Activated CD8-positive, alpha-beta T cell treated with anti-CD3 and anti-CD28 coated beads for 36 hours (primary cell): ENCODE results near the gene GBP1. TPM values are rescaled to one million over a fixed set of nuclear protein-coding genes. Genes with fewer than 3 reads are reported as not detected.
"Not testable (repeated sequence)": the region's sequence is repeated elsewhere in the genome, so short reads cannot be mapped to it uniquely, and the experiment has no call there.

Source experiments
- ATAC-seq: fragments of 200-7000 bp; cut with Tn5 transposase; one replicate; pipeline ENCODE4 v1.10.0; 2021; ENCODE audit warnings: mild to moderate bottlenecking, moderate library complexity
- CTCF ChIA-PET: fragments of 350-600 bp; sonication (Branson Sonifier 250); formaldehyde crosslinking; loops from one replicate; lab custom pipeline; 2021; ENCODE audit warnings: antibody characterized with exemption; lab: Charles Lee
- POLR2A ChIA-PET: fragments of 350-600 bp; sonication (Branson Sonifier 250); formaldehyde crosslinking; loops from one replicate; lab custom pipeline; 2021; ENCODE audit warnings: antibody characterized with exemption; lab: Charles Lee
- DNase-seq: peaks from one replicate; pipeline ENCODE4 v3.0.0-alpha.2; 2020
- H3K27ac Mint-ChIP-seq: one replicate; pipeline ENCODE4 v1.8.0; 2021; ENCODE audit warnings: mild to moderate bottlenecking, mixed read lengths
- H3K27me3 Mint-ChIP-seq: one replicate; pipeline ENCODE4 v1.8.0; 2021; ENCODE audit warnings: mixed read lengths
- H3K36me3 Mint-ChIP-seq: one replicate; pipeline ENCODE4 v1.8.0; 2021; ENCODE audit warnings: low read depth, mixed read lengths
- H3K4me1 Mint-ChIP-seq: one replicate; pipeline ENCODE4 v1.8.0; 2021; ENCODE audit warnings: low read depth, mixed read lengths
- H3K4me3 Mint-ChIP-seq: one replicate; pipeline ENCODE4 v1.8.0; 2021; ENCODE audit warnings: mild to moderate bottlenecking, moderate library complexity, mixed read lengths
- H3K9me3 Mint-ChIP-seq: one replicate; pipeline ENCODE4 v1.8.0; 2021; ENCODE audit warnings: mixed read lengths
- intact Hi-C: fragments of 100-400 bp; cut with micrococcal nuclease; formaldehyde crosslinking; loops from one replicate; pipeline ENCODE4 v1.10.0; 2022
- total RNA-seq, 2 experiments: library from RNA; stranded (reverse); gene quantifications; one replicate each; pipeline ENCODE4 v1.2.3, GENCODE V29; 2021
- TF ChIP-seq, protein P1 (sequence below): fragments of 200-600 bp; IDR thresholded peaks from one replicate; pipeline ENCODE4 v1.8.0; 2022; ENCODE audit warnings: antibody characterized with exemption, mild to moderate bottlenecking

GBP1 gene
- total RNA-seq, 2 experiments from 2014 or later = 69.6 to 71.5 TPM

- no peaks in the 10 kb centered on the region for H3K27me3 Mint-ChIP-seq
- intact Hi-C loops = loop anchor here (2.0 kb wide), 1 partner anchor 15 kb away; no protein-coding TSS in a partner anchor
- ChIA-PET CTCF (no interaction called here), POLR2A (no interaction called here)
- ATAC-seq = peak; percentile 17
- peaks cover 42% of the 10 kb centered on the region for H3K4me1 Mint-ChIP-seq
- no peak overlapping the region for H3K27ac Mint-ChIP-seq
- TF ChIP-seq, protein P1, sequence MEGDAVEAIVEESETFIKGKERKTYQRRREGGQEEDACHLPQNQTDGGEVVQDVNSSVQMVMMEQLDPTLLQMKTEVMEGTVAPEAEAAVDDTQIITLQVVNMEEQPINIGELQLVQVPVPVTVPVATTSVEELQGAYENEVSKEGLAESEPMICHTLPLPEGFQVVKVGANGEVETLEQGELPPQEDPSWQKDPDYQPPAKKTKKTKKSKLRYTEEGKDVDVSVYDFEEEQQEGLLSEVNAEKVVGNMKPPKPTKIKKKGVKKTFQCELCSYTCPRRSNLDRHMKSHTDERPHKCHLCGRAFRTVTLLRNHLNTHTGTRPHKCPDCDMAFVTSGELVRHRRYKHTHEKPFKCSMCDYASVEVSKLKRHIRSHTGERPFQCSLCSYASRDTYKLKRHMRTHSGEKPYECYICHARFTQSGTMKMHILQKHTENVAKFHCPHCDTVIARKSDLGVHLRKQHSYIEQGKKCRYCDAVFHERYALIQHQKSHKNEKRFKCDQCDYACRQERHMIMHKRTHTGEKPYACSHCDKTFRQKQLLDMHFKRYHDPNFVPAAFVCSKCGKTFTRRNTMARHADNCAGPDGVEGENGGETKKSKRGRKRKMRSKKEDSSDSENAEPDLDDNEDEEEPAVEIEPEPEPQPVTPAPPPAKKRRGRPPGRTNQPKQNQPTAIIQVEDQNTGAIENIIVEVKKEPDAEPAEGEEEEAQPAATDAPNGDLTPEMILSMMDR = no peak
- H3K9me3 Mint-ChIP-seq = peaks cover 23% of the 10 kb centered on the region
- DNase-seq = peak; percentile 33
- H3K4me3 Mint-ChIP-seq = no peak overlapping the region
- peaks cover 26% of the 10 kb centered on the region for H3K36me3 Mint-ChIP-seq
Observed at GRCh38 chr1:89025928-89026327, 39.1 kb downstream of the GBP1 start.

GRCh38 chr1:89023026-89023425, 42.0 kb downstream of the GBP1 start:
- peak; percentile 43 for ATAC-seq
- Mint-ChIP-seq H3K4me1 (peaks cover 45% of the 10 kb centered on the region), H3K36me3 (peaks cover 39% of the 10 kb centered on the region), H3K27me3 (no peaks in the 10 kb centered on the region), H3K27ac (peak overlapping the region; percentile 85), H3K9me3 (peaks cover 14% of the 10 kb centered on the region), H3K4me3 (peak overlapping the region; percentile 74)
- DNase-seq = no peak
- POLR2A ChIA-PET = interaction anchor here (0.6 to 1.7 kb wide), 4 partner anchors 9 to 135 kb away, joined by 5 to 6 read pairs (median 5); no protein-coding TSS in a partner anchor
- intact Hi-C loops = no loop called here
- CTCF ChIA-PET = interaction anchor here (1.2 to 3.2 kb wide), 8 partner anchors 9 to 433 kb away, joined by 3 to 14 read pairs (median 5); partner anchors contain the start of gene GBP1
- TF ChIP-seq, protein P1 = no peak

DNA sequence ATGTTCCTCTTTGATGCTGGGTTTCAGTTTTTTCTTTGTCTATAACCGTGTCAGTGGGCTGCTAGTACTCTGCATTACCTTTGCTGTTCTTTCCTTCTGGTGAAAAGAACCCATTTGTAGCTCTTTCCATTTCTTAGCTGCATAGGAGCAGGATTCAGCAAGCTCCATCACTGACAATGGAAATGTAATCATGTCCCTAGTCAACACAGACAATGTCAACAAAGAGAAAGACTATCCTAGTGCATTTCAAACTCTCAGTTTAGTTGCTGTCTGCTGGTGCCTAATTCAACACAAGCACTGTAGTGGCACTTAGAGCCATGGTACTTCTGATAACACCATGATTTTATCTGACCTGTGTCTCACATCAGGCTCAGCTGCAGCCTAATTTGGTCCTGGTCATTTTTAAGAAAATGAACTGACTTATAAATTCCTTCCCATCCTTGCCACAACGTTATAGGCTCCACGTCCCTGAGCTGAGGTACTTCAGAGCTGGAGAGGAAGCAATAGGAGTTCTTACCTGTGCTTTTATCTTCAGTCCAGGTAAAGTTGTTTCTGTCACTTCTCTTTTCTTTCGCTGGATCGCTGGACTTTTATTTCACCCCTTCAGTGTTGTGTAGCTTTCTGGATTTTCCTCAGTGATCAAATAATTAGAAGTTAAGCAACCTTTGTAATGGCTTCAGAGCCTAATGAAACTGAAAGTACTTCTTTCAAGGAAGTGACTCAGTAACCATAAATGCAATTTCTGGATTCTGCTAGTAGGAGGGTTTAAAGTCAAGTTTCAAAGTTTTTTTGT, 42.6 kb downstream of the GBP1 start, which contains the start of gene GBP3:
Gene GBP3, minus strand, starts transcription at position 700 of the 793 bp plus-strand sequence. CDS start 2,145 bp downstream, outside the sequence.
- Mint-ChIP-seq H3K4me3 (peak within 1 kb of the TSS; percentile 74), H3K4me1 (peaks cover 47% of the 10 kb centered on the region), H3K27ac (peak within 1 kb of the TSS; percentile 85), H3K9me3 (peaks cover 14% of the 10 kb centered on the region), H3K36me3 (peaks cover 43% of the 10 kb centered on the region), H3K27me3 (no peaks in the 10 kb centered on the region)
- CTCF ChIA-PET = interaction anchor here (0.8 to 3.2 kb wide), 13 partner anchors 9 to 807 kb away, joined by 3 to 14 read pairs (median 4); partner anchors contain the start of gene GBP1
- DNase-seq (no peak), ATAC-seq (peak; percentile 84)
- POLR2A ChIA-PET = interaction anchor here (0.7 to 2.1 kb wide), 11 partner anchors 8 to 240 kb away, joined by 3 to 8 read pairs (median 5); partner anchors contain the start of genes GBP1 and GBP2
- TF ChIP-seq, protein P1 = no peak
- intact Hi-C loops = no loop called here

DNA sequence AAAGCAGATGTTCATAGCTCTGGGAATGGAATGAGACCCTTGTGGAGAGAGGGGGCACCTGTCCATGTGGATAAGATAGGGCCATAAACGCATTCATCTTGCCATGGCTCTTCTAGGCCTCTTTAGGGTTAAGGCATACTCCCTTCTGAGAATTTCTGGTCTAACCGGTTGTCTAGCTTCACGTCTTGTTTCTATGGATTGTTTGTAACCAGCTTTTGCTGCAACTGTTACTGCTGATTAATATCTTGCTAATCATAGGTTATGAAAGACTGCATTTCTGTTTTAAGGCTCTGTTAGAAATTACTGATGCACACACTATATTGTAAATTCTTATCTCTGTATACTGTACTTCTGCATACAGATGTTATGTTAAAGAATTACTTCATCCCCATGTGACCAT, 46.7 kb downstream of the GBP1 start:
- DNase-seq, H3K4me3 Mint-ChIP-seq, H3K27ac Mint-ChIP-seq, POLR2A ChIA-PET, CTCF ChIA-PET, ATAC-seq, H3K27me3 Mint-ChIP-seq, intact Hi-C loops, H3K9me3 Mint-ChIP-seq: not testable (repeated sequence)
- H3K4me1 Mint-ChIP-seq = peaks cover 53% of the 10 kb centered on the region
- H3K36me3 Mint-ChIP-seq = peaks cover 61% of the 10 kb centered on the region

GRCh38 chr1:89008511-89008910, 56.5 kb downstream of the GBP1 start:
- intact Hi-C loops = no loop called here
- H3K36me3 Mint-ChIP-seq = peaks cover 61% of the 10 kb centered on the region
- peaks cover 5% of the 10 kb centered on the region for H3K4me1 Mint-ChIP-seq
- CTCF ChIA-PET = interaction anchor here (1.1 to 1.4 kb wide), 3 partner anchors 10 to 25 kb away, joined by 3 to 5 read pairs (median 3); no protein-coding TSS in a partner anchor
- H3K27ac Mint-ChIP-seq = no peak overlapping the region
- TF ChIP-seq, protein P1 = no peak
- H3K4me3 Mint-ChIP-seq = no peak overlapping the region
- no peak for DNase-seq
- peaks cover 10% of the 10 kb centered on the region for H3K9me3 Mint-ChIP-seq
- H3K27me3 Mint-ChIP-seq = no peaks in the 10 kb centered on the region
- ATAC-seq = no peak
- POLR2A ChIA-PET = interaction anchor here (0.8 to 1.3 kb wide), 3 partner anchors 13 to 247 kb away, joined by 3 to 5 read pairs (median 3); no protein-coding TSS in a partner anchor
